ENCODE data around the gene MFSD12.
"Not testable (repeated sequence)": the region's sequence is repeated elsewhere in the genome, so short reads cannot be mapped to it uniquely, and the experiment has no call there.

Gene MFSD12

DNA sequence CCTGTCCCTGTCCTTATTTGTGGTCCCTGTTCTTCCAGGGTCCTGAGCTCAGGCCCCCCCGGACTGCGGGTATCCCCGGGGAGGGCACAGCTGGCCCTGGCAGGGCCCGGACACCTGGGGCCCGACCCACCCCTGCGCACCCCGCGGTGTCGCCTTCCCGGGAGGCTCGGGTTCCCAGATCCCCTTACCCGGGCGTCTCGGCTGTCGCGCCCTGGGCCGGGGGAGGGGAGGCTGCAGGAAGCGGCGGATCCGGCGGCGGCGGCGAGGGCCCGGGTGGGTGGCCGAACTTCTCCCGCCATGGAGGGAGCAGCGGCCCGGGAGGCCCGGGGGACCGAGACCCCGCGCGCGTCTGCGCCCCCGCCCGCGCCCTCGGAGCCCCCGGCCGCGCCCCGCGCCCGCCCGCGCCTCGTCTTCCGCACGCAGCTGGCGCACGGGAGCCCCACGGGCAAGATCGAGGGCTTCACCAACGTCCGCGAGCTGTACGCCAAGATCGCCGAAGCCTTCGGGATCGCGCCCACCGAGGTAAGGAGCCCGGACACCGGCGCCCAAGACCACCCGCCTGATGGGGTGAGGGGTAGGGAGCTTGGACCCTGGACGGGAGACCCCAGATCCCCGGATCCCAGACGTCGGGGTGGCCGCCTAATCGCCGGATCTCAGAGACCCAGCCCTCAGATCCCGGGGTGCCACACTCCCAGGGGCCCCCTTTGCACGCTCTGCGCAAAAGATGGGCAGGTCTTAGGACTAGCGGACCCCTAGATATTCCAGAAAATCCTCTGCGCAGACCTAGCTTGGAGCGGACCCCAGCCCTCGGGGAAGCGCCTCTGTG lies 28.1 kb upstream of the MFSD12 start, which contains the start of gene GIPC3:
Gene GIPC3 (plus strand): TSS at position 178 of the 826 bp plus-strand sequence. CDS start 120 bp downstream, at position 298.
- no peak for DNase-seq (ENCODE audit: low read depth in 2 of 2, low spot score in 1 of 2)

DNA sequence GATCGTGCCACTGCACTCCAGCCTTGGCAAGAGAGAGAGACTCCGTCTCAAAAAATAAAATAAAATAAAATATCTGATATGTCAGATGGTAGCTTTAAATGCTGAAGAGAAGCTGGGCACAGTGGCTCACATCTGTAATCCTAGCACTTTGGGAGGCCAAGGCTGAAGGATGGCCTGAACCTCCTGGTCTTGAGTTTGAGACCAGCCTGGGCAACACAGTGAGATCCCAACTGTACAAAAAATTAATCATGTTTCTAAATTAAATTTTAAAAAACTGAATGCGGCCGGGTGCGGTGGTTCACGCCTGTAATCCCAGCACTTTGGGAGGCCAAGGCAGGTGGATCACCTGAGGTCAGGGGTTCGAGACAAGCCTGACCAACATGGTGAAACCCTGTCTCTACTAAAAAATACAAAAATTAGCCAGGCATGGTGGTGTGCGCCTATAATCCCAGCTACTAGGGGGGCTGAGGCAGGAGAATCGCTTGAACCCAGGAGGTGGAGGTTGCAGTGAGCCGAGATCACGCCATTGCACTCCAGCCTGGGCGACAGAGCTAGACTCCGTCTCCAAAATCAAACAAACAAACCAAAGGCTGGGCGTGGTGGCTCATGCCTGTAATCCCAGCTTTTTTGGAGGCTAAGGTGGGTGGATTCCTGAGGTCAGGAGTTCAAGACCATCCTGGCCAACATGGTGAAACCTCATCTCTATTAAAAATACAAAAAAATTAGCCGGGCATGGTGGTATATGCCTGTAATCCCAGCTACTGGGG lies 26.8 kb upstream of the MFSD12 start:
- not testable (repeated sequence) for DNase-seq (ENCODE audit: low read depth in 2 of 2, low spot score in 1 of 2)

DNA sequence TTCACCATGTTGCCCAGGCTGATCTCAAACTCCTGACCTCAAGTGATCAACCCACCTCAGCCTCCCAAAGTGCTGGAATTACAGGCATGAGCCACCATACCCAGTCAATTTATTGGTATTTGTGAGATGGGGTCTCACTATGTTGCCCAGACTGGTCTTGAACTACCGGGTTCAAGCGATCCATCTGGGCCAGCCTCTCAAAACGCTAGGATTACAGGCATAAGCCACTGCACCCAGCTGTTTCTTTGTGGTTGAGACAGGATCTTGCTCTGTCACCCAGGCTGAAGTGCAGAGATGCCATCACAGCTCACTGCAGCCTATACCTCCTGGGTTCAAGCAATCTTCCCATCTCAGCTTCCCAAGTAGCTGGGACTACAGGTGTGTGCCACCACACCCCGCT lies 24.4 kb upstream of the MFSD12 start:
- DNase-seq (ENCODE audit: low read depth in 2 of 2, low spot score in 1 of 2), result not testable (repeated sequence)

DNA sequence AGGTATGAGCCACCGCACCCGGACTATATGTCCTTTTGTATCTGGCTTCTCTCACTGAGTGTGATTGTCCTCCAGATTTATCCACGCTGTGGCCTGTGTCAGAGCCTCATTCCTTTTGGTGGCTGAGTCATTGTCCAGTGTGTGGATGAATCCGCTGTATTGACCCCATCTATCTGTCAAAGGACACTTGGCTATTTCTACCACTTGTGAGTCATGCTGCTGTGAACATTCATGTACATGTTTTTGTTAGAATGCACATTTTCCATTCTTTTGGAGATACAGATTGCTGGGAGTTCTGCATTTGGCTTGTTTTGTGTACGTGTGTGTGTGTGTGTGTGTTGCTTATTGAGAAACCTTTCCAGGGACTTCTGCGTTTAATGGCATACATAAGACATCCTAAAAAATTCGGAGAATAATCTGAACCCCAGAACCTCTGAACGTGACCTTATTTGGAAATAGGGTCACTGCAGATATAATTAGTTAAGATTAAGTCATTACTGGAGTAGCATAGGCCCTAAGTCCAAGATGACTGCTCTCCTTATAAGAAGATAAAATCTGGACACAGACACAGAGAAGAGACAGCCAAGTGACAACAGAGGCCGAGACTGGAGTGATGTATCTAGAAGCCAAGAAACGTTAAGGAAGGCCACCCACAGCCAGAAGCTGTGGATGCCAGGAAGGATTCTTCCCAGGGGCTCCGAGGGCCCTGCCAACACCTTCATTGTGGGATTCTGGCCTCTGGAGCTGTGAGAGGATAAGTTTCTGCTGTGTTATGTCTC lies 23.0 kb upstream of the MFSD12 start:
- no peak for DNase-seq (ENCODE audit: low read depth in 2 of 2, low spot score in 1 of 2)

DNA sequence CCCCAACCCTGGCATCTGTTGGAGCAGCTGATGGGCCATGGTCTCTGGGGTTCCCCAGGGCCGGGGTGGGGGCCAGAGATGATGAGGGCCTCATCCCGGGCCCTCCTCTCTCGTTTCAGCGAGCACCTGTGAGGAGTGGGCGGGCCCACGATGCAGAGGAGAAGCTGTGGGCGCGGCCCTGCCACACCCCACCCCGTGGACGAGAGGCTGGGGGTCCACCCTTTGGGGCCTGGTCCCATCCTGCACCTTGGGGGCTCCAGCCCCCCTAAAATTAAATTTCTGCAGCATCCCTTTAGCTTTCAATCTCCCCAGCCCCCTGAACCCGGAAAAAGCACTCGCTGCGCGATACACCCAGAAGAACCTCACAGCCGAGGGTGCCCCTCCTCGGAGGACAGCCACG lies 21.0 kb upstream of the MFSD12 start:
- no peak for DNase-seq (ENCODE audit: low read depth in 2 of 2, low spot score in 1 of 2)

DNA sequence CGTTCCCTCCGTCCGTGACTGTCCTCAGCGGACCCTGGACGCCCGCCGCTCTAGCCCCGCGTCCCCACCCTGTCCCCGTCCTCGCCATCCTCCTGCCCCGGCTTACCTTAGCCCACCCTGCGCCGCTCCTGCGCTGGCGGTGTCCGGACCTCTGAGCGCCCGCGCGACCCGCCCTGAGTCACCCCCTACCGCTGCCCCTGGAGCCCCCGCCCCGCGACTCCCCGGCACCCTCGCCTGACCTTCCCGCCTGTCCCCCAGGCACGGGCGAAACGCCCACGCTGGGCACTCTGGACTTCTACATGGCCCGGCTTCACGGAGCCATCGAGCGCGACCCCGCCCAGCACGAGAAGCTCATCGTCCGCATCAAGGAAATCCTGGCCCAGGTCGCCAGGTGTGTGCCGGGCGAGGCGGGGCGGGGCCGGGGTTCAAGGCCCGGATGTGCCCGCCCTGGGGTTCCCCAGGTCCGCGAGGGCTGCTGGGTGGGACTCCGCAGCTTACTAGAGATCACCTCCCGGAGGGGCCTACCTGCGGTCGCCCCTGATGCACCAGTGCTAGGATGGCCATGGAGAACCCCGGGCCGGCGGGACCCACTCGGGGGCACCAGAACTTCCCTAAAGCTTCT lies 20.4 kb upstream of the MFSD12 start:
- DNase-seq (ENCODE audit: low read depth in 2 of 2, low spot score in 1 of 2), result no peak

DNA sequence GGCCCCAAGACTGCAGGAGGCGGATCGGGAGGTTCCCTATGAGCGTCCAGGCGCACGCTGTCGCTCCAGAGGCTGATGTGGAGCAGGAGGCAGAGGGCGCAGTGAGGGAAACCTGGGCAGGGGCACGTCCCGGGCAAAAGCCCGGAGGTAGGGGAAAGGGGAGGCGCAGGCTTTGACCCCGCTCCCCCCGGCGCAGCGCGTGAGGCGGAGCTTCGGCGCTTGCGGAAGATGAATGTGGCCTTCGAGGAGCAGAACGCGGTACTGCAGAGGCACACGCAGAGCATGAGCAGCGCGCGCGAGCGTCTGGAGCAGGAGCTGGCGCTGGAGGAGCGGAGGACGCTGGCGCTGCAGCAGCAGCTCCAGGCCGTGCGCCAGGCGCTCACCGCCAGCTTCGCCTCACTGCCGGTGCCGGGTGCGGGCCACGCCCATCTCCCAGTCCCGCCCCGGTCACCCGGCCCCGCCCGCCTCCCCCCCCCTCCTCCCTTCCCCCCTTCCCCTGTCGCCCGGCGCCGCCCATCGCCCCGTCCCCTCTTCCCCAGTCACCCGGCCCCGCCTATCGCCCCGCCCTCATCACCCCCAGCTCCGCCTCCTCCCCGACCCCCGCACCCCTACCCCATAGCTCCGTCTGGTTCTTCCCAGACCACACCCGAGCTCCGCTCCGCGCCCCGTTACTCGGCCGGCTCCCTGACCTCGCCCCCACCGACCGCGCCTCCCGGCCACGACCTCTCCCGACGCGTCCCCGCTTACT lies 19.5 kb upstream of the MFSD12 start:
- DNase-seq (ENCODE audit: low read depth in 2 of 2, low spot score in 1 of 2), result no peak

DNA sequence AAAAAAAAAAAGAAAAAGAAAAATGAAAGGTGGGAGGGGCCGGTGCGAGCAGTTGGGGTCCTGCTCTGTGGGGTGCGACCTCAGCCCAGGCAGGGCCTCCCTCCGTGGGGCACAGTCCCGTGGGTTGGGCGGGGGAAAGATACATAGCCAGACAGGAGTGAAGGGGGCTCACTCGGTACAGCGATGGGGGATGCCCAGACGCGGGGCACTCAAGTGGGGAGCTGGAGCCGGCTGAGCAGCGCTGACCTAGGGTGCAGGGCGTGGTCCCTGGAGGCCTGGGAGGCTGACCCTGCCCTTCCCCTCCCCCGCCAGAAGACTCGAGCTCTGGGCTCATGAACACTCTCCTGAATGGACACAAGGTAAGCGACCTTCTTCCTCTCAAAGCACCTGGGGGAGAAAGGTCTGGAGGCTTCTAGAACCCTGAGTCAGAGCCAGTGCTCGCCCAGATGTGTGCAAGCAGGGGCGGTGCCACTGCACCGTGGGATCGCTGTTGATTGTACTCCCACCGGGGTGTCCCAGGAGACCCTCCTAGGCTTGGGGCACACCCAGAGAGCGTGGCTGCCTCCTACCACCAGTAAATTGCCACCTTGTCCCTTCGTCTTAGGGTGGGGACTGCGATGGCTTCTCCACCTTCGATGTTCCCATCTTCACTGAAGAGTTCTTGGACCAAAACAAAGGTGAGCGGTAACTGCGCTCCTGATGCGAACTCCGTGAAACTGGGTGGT lies 18.7 kb upstream of the MFSD12 start:
- no peak for DNase-seq (ENCODE audit: low read depth in 2 of 2, low spot score in 1 of 2)

DNA sequence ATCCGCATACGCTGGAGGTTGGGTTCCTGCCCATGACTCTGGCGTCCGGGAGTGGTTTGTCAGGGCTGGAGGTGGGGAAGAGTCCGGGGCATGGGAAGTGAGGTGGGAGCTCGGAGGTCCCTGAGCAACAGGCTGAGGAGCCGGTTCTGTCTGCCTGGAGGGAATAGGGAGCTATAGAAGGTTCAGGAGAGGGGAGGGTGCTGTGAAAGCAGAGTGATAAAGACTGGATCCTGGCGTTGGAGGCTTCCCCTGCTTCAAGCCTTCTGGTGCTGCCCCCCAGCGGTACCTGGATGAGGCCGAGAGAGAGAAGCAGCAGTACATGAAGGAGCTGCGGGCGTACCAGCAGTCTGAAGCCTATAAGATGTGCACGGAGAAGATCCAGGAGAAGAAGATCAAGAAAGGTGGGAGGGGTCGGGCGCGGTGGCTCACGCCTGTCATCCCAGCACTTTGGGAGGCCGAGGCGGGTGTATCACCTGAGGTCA lies 17.9 kb upstream of the MFSD12 start:
- DNase-seq (ENCODE audit: low read depth in 2 of 2, low spot score in 1 of 2), result no peak

DNA sequence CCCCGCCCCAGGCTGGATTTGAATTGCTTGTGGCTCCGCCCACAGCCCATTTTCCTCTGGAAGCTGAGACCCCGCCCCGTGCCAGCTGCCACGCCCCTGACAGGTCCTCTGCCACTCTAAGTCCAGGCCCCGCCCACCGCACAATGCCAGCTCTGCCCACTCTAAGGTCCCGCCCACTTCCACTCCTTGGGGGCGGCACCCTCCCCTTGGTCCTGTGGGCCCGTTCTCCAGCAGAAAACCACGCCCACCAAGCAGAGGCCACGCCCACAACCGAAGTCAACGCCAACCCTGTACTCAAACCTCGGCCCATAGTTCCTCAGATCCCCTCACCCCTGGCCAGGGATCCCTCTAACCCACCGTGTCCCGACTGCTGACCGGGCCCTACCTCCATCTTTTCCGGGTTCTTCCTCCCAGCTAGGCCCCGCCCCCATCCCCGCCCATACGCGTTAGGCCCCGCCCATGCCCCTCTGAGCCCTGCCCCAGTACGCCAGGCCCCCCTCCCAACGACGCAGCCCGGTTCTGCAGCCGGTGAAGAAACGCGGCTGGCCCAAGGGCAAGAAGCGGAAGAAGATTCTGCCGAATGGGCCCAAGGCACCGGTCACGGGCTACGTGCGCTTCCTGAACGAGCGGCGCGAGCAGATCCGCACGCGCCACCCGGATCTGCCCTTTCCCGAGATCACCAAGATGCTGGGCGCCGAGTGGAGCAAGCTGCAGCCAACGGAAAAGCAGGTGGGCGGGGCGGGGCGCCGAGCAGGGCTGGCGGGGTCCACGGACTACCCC lies 16.7 kb upstream of the MFSD12 start:
- DNase-seq (ENCODE audit: low read depth in 2 of 2, low spot score in 1 of 2), result peak in 1 of 2 donors; percentile 55

DNA sequence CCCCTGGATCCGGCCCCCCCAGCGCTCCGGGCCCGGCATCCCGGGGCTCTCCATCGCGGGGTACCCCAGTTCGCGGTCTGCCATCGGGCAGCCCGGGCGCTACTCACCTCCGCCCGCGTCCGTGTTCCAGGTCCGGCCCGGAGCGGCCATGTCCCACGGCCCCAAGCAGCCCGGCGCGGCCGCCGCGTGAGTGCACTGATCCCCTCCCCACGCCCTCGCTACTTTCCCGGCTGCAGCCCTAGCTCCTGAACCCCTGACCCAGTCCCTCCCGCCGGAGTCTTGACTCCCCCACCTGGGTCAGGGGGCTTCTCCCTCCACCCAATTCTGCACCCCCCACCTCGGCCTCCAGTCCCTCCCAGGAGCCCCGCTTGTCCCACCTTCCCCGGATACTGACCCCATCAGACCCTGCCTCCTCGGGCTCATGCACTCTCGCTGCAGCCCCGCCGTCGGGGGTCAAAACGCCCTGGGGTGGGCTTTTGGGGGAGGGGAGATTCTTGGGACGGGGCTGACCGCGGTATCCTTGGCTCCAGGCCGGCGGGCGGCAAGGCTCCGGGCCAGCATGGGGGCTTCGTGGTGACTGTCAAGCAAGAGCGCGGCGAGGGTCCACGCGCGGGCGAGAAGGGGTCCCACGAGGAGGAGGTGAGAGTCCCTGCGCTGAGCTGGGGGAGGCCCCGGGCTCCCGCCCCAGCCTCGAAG lies 15.9 kb upstream of the MFSD12 start:
- no peak for DNase-seq (ENCODE audit: low read depth in 2 of 2, low spot score in 1 of 2)

DNA sequence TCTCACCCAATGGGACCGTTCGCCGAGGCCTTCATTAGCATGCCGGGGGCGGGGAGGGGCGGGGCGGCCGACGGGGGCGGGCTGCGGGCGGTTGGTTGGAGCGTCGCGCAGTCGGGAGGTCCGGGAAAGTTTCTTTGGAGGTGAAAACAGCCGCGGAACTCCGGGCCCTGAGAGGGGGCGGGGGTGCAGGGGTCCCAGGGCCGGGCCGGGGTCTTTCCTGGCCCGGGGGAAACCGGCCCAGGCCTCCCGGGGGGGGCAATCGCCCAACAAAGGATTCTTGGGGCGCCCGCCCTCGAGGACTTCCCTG lies 15.4 kb upstream of the MFSD12 start, which contains the start of gene HMG20B:
Gene HMG20B (plus strand): TSS at position 90 of the 307 bp plus-strand sequence. CDS start 366 bp downstream, outside the sequence.
- DNase-seq (ENCODE audit: low read depth in 2 of 2, low spot score in 1 of 2), result no peak

DNA sequence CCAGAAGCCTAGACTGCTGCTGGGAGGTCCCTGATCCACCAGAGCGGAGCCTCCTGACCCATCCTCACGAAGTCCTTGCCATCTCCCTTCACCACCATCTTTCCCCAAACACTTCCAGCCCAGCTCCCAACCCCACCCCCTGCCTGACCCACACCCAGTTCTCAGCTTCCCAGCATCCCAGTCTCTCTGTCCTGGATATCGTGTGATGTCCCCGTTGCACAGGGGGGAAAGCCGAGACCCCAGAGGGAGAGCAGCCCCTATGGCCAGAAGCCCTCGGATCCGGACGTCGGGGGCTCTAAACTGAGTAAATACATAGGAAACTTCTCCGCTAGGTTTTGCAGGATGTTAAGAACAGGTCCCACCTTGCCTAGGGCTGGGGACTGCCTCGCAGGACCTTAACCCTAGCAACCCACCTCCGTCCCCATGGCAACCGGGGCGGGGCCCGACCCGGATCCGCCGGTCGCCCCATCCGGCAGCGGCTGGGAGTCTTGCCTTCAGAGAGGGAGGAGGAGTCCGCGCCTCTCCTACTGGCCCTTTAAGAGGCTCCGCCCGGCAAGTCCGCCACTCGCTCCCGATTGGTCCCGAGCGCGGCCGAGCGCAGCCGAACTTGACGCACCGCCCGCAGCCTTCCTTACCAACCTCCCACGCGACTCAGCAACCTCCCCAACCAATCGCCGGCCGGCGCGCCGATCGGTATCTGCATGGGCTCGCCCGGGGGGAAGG lies 14.9 kb upstream of the MFSD12 start:
- peak; percentile 97 to 98 for DNase-seq (ENCODE audit: low read depth in 2 of 2, low spot score in 1 of 2)

DNA sequence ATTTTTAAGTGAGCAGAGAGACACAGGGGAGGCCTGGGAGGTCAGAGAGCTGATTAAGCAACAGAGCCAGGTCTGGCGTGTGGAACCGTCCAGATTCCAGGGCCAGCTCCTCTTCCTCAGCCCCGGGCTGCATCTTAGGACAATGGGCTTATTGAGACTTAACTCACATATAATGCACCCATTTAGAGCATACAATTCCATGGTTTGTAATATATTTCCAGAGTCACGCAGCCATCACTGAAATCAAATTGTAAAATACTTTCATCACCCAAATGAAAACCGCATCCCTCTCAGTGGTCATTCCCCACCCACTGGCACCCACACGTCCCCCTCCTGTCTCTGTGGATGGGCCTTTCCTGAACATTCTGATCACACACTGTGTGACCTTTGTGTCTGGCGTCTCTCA lies 13.2 kb upstream of the MFSD12 start:
- no peak for DNase-seq (ENCODE audit: low read depth in 2 of 2, low spot score in 1 of 2)

DNA sequence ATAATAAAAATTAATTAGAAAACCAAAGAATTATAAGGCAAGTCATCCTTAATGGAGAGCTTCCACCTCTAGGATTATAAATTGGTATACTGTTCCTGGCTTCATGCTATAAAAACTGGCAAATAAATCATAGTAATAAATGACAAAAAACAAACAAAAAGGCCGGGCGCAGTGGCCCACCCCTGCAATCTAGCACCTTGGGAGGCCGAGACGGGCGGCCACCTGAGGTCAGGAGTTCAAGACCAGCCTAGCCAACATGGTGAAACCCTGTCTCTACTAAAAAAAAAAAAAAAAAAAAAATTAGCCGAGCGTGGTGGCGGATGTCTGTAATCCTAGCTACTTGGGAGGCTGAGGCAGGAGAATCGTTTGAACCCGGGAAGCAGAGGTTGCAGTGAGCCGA lies 12.7 kb upstream of the MFSD12 start:
- DNase-seq (ENCODE audit: low read depth in 2 of 2, low spot score in 1 of 2), result not testable (repeated sequence)

DNA sequence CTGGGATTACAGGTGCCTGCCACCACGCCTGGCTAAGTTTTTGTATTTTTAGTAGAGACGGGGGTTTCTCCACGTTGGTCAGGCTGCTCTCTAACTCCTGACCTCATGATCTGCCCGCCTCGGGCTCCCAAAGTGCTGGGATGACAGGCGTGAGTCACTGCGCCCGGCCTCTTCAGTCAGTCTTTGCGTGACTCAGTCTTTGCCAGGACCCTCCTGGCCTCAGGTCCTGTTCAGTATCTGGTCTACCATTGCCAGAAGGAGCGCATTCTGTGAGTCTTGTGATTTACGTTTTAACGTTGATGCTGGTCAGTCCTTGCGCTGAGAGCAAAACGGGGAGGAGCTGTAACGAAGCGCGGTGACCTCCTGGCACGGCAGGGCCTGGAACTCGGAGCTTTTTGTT lies 7.8 kb upstream of the MFSD12 start:
- no peak for DNase-seq (ENCODE audit: low read depth in 2 of 2, low spot score in 1 of 2)

DNA sequence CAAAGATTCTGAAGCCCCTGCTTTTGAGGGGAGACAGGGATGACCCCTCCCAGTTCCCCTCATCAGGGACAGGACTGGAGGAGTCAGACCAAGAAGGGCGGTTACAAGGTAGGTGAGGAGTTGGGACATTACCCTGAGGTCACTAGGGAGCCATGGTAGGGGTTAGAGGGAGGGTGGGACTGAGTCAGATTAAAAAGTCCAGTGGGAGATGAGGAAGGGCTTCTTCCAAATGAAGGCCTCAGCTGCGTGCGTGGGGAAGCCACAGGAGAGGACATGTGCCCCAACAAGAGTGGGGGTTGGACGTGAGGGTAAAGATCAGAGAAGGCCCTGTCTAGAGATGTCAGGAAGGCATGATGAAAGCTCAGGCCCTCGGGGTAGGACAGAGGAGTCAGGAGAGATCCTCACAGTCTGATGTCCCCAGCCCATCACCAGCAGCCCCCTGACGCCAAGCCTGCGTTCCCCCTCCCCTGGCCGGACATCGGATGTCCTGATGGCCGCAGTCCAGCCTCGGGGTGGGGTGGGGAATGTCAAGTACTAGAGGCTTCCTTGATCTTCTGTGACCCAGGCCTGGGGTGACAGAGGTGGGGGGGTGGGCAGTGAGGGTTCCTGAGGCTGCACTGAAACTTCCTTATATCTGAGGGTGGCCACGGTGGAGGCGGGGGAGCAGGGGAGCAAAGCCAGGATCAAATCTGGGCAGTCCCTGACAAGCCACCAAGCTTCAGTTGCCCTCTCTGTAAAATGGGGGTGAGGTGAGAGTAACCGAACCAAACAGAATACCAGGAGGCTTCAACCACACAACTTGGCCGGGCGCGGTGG lies 6.5 kb upstream of the MFSD12 start:
- DNase-seq (ENCODE audit: low read depth in 2 of 2, low spot score in 1 of 2), result no peak

Measured in stimulated activated CD8-positive, alpha-beta memory T cell treated with anti-CD3 and anti-CD28 coated beads, Interleukin-4, amount 100 ng/mL, for 1 hour (primary cell).